Right ventricle myocardium superior (tissue), 1 donor: ENCODE measurements around the gene SPINT1. TPM values are rescaled to one million over a fixed set of nuclear protein-coding genes. Genes with fewer than 3 reads are reported as not detected.
A peak's percentile ranks its signal among the peaks of the same experiment; 100 is the strongest.
"Not testable (repeated sequence)": the region's sequence is repeated elsewhere in the genome, so short reads cannot be mapped to it uniquely, and the experiment has no call there.

Experiments used
- ATAC-seq: fragments of 200-7000 bp; cut with Tn5 transposase; one replicate; pipeline ENCODE4 v1.9.1; 2020; ENCODE audit warnings: mild to moderate bottlenecking; ENCODE audit not compliant: poor library complexity
- DNase-seq: peaks from one replicate; pipeline ENCODE4 v3.0.0-alpha.2; 2020
- intact Hi-C: fragments of 100-400 bp; cut with DNase I; formaldehyde crosslinking; loops from one replicate; pipeline ENCODE4 v1.11.2; 2022
- total RNA-seq: library from RNA; stranded (reverse); fragmentation: NEBNext Ultra II Directional; extraction: Animal tissue kit (Norgen Biotek cat#: 25700); gene quantifications from one replicate; pipeline ENCODE4 v1.2.1, GENCODE V29; 2021
- donor health status: DM: no; HTN: yes; CAD: no; lungs with severe emphysema.

Gene SPINT1
- total RNA-seq, 1 donor from 2014 or later = 0.59 TPM

DNA sequence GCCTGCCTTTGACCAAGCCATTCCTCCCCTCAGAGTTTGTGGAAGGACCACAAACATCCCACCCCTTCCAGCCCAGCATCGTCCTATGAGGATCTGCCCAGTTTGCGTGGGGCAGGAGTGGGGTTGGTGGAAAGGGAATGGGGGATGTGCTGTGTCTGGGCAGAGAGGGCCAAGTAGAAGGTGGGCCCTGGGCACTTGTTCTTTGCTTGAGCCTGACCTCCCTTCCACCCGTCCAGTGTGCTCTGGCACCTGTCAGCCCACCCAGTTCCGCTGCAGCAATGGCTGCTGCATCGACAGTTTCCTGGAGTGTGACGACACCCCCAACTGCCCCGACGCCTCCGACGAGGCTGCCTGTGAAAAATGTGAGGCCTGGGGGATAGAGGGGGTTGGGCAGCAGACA lies 10.3 kb downstream of the SPINT1 start:
- DNase-seq = no peak
- intact Hi-C loops = loop anchor here (10.0 kb wide), 1 partner anchor 331 kb away; no protein-coding TSS in a partner anchor
- no peak for ATAC-seq

DNA sequence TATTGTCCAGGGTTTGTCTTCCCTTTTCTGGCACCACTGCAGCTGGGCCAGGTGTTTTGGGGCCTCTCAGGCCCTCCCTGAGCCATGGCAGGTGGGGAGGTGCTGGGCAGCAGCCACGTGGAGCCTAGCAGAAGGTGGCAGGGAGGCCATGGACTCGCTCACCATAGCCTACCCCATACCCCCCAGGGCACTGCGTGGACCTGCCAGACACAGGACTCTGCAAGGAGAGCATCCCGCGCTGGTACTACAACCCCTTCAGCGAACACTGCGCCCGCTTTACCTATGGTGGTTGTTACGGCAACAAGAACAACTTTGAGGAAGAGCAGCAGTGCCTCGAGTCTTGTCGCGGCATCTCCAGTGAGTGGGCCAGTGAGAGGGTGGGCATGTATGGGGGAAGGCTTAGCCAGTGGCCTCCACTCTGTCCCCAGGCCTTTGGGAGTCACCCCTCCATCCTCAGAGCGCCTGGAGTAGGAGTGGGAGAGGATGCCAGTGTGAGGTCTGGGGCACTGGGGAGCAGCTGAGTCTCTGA lies 11.9 kb downstream of the SPINT1 start:
- ATAC-seq (no peak), DNase-seq (no peak)
- intact Hi-C loops = loop anchor here (5.0 to 10.0 kb wide), 2 partner anchors 37 to 329 kb away; partner anchors contain the start of gene VPS18

DNA sequence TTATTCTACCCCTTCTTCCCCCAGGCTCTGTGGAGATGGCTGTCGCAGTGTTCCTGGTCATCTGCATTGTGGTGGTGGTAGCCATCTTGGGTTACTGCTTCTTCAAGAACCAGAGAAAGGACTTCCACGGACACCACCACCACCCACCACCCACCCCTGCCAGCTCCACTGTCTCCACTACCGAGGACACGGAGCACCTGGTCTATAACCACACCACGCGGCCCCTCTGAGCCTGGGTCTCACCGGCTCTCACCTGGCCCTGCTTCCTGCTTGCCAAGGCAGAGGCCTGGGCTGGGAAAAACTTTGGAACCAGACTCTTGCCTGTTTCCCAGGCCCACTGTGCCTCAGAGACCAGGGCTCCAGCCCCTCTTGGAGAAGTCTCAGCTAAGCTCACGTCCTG lies 12.9 kb downstream of the SPINT1 start:
- DNase-seq (no peak), ATAC-seq (no peak)
- intact Hi-C loops = loop anchor here (5.0 to 10.0 kb wide), 2 partner anchors 36 to 328 kb away; partner anchors contain the start of gene VPS18

DNA sequence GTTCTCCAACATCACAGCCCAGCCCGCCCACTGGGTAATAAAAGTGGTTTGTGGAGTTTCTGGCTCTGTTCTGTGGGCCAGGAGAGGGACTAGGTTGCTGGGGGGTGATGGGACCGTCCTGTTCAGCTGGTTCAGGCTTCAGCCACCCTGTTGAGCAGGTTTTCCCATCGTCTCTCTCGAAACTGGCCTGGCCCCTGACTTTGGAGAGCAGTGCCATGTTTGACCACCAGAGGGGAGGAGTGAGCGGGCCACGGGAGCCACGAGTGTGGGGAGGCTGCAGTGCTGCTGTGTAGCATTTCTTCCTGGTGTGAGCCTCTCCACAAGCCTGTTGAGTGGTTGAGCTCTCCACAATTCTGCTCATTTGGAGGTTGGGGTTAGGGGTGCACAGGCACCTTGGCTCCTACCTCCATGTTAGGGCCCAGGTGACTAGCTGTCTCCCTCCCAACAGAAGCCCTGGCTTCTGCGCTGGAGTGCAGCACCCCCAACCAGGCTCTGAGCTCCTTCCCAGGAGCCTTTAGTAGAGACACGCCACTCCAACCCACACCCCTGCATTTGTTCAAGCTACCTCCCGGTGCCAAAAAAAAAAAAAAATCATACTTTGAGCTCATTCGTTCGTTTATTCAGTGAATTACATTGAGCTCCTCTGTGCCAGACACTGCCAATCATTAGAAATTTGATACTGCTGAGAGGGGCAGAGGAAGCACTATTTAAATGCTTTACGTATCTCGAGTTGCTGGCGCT lies 13.9 kb downstream of the SPINT1 start:
- intact Hi-C loops = loop anchor here (5.0 to 10.0 kb wide), 2 partner anchors 35 to 327 kb away; partner anchors contain the start of gene VPS18
- peak; percentile 82 for DNase-seq
- peak; percentile 90 for ATAC-seq

DNA sequence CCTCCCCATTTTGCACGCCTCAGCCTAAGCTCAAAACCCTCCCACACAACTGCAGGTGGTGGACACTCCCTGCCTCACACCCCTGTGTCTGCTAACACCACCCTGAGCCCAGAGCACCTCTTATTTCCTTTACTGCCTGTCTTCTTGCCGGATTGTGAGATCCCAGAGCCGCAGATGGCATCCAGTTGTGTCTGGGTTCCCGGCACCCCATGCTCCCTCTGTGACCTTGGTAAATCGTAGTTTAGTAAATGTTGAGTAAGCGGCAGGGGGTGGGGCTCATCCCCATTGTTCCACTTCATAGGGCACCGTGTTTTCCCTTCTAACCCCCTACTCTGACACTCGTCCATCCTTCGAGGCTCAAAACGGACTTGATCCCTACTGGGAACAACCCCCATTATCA lies 14.9 kb downstream of the SPINT1 start:
- intact Hi-C loops = loop anchor here (5.0 to 10.0 kb wide), 2 partner anchors 34 to 326 kb away; partner anchors contain the start of gene VPS18
- ATAC-seq (no peak), DNase-seq (no peak)

DNA sequence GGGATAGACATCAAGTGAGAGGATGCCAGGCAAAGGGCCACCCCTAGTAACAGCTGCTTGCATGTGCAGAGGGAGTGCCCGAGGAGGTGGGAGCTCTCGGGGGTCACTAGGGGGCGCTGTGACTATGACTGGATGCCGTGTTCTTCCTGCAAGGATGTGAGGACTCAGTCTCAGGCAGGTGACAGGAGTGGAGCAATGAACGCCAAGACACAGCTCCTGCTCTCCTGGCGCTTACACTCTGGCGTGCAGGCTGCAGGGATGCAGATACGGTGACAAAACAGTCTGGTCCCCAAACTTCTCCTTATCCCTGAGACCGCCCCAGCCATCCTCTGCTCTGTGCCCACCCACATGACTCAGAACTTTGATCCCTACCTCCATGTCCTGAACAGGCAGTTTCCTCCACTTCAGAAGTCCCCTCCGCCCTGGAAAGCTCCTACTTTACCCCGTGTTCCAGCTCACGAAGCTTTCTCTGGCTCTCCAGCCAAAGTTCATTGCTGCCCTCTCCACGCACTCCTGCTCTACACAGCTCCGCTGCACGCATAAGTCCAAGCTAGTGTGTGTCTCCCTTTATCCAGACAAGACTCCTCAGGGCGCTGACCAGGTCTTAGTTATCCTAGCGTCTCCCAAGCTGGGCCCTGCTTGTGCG lies 15.5 kb downstream of the SPINT1 start:
- intact Hi-C loops = loop anchor here (5.0 to 10.0 kb wide), 2 partner anchors 33 to 325 kb away; partner anchors contain the start of gene VPS18
- DNase-seq (peak; percentile 71), ATAC-seq (peak; percentile 62)

DNA sequence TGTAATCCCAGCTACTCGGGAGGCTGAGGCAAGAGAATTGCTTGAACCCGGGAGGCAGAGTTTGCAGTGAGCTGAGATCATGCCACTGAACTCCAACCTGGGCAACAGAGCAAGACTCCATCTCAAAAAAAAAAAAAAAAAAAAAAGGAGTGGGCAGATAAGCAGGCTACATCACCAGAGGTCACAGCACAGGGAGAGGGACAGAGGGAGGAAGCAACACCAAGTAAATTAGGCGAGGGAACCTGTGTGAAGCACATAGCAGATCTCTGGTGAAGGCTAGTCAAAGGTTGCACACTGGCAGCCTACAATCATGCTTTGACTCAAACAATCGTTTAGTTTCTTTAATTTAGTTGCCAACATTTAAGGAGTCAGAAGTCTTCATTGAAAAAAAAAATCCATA lies 17.3 kb downstream of the SPINT1 start:
- ATAC-seq, DNase-seq, intact Hi-C loops: not testable (repeated sequence)

DNA sequence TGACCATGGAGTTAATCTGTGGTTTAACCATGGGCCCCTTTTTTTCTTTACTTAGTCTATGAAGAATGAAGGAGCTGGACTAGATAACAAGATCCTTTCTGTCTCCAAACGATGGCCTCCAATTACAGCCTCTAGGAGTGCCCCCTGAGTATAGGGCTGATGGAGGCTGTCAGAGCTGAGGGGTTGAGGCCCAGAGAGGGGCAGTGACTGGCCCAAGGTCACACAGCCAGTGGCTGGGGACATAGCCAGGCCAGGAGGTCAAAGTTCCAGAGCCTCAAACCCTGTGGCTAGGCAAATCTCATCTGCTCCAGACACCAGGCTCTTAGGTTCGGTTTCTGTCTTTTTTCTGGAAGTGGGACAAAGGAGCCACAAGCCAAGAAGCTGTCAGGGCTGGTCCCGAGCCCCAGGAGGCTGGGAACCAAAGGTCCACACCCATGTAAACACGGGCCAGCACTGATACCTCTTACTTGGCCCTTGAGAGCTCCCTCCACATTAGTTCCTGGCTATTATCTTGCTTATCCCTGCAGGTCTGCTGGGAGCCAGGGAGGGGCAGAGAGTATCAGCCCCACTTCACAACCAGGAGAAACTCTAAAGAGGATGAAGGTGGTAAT lies 19.9 kb downstream of the SPINT1 start:
- no peak for DNase-seq
- intact Hi-C loops = no loop called here
- no peak for ATAC-seq

DNA sequence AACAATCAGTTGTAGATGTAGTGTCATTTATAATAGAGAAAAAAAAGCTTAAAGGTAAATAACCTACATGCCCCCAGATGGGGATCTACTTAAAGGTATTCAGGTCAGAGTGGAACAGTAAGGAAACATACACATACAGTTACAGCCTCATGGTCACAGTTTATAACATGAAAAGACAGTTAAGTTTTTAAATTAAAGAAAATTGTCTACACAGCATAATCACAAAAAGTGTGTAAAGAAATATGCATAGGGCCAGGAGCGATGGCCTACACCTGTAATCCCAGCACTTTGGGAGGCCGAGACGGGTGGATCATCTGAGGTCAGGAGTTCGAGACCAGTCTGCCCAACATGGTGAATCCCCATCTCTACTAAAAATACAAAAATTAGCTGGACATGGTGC lies 23.4 kb downstream of the SPINT1 start:
- intact Hi-C loops = no loop called here
- DNase-seq = no peak

DNA sequence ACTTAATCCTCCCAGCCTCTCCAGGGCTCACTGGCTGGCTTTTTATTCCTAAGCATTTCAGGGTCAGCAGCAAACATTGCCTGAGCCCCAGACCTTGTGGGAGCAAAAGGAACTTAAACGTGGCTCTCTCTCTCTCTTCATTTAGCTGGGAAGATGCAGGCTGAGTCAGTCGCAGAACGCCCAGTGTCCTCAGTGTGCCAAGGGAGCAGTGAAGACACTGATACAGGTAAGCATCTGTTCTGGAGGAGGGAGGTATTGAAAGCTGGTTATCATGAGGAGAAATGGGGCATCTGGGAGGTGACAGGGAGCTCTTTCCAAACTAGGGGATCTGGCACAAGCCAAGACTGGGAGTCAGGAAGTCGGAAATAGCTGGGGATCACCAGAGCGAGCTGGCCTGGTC lies 25.8 kb downstream of the SPINT1 start:
- no peak for DNase-seq
- intact Hi-C loops = no loop called here

More for the DNA sequence above, 23.4 kb downstream of the SPINT1 start:
- no peak for ATAC-seq

DNA sequence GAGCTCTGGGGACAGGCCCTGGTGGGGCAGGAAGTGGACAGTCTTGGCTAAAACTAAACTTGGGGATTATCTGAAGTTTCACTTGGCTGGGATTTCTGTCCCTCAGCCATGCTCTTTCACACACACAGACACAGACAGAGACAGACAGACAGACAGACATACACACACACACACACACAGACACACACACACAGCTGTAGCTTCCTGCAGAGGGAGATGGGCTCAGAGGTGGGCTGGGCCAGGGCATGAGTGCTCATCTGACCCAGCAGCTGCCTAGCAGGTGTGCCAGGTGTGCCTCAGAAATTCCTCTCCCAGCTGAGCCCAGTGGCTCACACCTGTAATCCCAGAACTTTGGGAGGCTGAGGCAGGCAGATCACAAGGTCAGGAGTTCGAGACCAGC lies 26.9 kb downstream of the SPINT1 start:
- intact Hi-C loops = no loop called here
- ATAC-seq (no peak), DNase-seq (no peak)

More for the DNA sequence above, 25.8 kb downstream of the SPINT1 start:
- ATAC-seq = no peak

DNA sequence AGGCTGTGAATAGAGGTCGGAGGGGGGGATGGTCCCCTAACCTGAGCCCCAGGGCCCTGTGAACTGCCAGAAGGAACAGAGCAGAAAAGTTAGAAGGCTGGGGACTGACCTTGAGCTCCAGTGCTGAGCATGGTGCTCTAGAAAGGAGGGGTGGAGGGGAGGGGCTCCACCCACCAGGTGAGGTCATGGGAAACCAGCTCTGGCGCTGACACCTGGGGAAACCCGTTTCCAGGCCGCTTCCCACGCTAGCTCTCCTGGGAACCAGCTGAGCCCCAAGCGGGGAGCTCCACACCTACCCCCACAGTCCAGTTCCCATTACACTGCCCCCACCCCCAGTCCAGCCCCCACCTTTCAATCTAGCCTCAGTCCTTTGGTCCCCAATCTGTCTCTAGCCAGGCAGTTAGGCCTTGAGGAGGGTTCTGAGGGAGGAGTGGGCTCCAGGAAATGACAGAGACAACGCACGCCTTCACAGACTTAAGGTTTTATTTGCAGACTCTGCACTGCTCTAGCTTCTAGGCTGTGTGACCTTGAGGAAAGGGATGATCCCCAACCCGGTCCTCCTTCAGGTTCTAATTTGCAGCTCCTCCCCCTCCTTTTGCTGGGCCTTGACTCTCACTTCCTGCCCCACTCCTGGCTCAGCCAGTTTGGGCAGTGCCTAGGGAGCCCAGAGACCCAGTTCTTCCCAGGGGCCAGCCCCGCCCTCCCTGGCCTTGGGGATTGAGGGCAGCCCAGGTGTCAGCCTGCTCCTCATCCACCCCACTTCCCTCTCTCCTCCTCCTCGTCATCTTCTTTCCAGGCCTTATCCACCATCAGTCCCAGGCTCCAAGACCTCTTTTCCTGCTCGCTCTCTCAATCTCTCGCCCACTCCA lies 28.1 kb downstream of the SPINT1 start:
- intact Hi-C loops = no loop called here
- DNase-seq = no peak
- ATAC-seq = no peak

DNA sequence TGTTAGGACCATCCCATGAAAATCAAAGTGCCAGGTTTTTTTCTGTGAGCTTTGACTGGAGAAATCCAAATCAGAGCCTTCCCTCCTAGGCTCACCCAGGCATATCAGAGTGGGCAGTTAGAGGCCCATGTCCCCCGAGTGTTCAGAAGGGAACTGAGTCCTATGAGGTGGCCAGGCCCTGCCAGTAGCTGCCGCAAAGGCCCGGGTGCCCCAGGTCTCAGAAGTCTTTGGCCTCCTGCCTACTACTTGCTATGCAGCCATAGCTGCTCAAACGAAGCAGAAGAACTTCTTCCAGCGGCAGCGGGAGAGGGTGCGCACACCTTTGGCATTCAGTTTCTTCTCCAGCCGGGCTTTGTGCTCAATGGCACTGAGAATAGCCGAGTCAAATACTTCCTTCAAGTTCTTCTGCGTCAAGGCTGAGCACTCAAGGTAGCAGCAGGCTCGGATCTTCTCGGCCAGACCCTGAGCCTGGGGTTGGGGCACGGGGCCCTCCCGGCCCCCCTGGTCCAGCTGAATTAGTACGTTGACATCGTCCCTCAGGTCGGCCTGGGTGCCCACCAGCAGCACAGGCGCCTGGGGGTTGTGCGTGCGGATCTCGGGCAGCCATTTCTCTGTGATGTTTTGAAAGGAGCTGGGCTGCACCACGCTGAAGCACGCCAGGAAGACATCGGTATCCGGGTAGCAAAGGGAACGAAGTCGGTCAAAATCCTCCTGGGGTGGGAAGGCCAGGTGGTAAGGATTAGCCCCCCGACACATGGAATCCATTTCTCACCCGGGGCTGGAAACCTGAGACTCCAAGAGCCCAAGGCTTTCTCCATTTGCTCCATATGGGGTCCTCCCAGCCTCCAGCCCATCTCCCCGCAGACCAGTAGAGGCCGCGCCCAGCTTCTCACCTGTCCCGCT lies 29.2 kb downstream of the SPINT1 start:
- DNase-seq = no peak
- intact Hi-C loops = no loop called here
- ATAC-seq = no peak

DNA sequence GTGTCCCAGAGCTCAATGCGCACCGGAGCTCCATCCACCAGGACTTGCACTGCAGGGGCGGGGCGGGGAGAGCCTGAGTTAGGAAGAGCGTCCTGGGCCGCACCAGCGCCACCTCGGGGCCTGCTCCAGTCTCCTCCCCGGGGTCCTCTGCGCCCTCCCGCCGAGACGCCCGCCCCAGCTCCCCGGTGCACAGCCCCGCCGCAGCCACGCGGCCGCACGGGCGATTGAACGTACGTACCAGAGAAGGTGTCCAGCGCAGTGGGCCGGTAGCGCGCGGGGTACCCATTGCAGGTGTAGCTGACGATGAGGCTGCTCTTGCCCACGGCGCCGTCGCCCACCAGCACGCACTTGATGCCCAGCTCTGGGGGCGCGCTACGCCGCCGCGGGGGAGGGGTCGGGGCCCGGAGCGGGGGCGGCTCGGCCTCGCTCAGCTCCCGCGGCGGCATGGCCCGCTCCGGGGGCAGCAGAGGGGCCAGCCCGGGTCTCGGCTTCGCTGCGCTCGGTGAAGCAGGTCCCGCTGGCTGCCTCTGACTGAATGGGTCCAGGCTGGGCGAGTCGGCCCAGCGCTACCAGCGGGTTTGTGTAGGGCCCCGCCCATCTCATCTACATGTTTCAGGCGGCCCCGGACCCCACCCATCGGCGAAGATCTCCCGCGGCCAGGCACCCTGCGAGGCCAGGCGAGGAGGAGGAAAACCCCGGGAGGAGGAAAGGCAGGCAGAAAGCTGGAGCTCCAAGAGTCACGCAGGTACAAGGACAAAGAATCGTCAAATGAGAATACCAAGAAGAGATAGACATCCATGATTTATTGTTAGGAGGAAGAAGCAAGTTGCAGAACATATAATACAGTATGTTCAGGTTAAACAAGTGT lies 30.1 kb downstream of the SPINT1 start, which contains the start of gene RHOV:
RHOV (minus strand) TSS at position 541 of the 868 bp plus-strand sequence; CDS start at position 446, 95 bp downstream.
- ATAC-seq (peak; percentile 83), DNase-seq (peak; percentile 68)
- intact Hi-C loops = no loop called here

DNA sequence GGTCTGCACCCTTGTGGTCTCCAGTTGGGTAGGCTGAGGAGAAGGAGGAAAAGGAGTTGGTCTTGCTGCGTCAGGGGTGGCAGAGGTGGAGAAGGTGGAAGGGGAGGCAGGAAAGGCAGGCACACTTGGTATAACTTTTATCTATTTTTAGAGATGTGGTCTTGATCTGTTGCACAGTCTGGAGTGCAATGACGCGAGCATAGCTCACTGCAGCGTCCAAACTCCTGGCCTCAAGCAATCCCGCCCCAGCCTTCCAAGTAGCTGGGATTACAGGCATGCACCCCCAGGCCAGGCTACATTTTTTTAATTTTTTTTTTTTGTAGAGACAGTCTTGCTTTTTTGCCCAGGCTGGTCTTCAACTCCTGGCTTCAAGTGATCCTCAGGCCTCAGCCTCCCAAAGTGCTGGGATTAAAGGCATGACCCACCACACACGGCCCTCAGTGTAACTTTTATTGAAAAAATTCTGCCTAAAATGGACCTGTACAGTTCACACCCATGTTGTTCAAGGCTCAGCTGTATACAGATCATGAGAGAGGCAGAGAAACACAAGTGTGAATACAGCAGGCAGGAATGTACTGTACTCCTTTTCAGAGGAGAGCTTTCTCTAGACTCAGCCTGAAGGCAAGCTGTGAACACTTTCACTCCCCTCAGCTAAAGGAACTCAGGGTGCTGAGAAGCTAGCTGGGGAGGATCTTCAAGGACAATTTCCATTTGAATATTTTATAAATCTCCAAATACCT lies 32.3 kb downstream of the SPINT1 start:
- intact Hi-C loops = no loop called here
- DNase-seq (no peak), ATAC-seq (no peak)

DNA sequence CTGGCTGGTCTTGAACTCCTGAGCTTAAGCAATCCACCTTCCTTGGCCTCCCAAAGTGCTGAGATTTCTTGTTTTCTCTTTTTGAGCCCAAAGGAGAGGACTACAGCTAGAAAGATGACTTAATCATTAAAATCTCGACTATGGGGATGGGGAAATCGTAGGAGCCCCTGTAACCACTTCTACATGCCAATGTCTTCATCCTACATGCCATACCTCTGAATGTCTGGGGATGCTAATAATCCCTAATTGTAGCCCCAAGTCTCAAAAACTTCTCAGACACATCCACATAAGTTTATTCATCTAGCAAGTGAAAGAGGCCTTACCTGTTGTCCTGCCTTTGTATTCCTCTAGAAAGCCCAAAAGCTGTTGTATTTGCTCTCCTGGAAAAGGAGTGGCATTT lies 33.8 kb downstream of the SPINT1 start:
- intact Hi-C loops = no loop called here
- DNase-seq (no peak), ATAC-seq (no peak)
